GM12874 (cell line): ENCODE results near the gene KCNK5.

ENCODE experiments used
- TF ChIP-seq, protein P1 (sequence below): IDR thresholded peaks from 2 replicates; pipeline ENCODE4 v1.5.1; 2011; ENCODE audit warnings: low read depth, mild to moderate bottlenecking, control low read depth, low read length, moderate library complexity; ENCODE audit not compliant: insufficient read depth

The KCNK5 gene

DNA sequence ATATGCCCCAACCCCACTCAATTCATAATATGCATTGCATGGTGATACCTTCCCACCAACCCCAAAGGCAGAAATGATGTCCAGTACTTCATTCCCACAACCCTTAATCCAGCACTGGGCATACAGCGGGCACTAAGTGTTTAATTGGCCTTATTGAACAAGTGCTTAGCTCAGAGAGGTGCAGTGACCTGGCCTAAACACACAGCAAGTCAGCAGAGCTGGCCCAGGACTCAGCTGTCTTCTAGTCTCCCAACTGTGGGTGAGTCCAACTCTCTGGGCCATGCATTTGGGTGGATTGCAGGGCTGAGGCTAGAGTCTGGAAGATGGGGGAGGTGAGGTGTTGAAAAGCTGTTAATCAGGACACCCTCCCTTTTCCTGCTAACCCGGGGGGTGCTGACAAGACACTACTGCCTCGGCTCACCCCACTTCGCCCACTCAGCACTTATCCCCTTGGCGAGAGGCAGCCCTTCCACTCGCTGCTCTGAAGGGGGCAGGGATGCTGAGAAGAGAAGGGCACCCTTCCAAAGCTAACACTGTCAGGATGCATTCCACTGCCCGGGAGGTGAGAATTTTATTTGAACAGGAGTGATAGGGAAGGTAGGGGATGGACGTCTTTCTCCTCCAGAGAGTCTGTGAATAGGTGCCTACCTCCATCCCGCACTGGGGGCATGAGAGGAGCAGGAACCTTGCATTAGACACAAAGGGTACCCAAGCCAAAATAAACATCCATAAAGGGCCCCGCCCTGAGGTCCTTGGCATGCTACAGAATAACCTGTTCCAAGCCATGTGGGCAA lies 14.2 kb downstream of the KCNK5 start:
- TF ChIP-seq, protein P1, sequence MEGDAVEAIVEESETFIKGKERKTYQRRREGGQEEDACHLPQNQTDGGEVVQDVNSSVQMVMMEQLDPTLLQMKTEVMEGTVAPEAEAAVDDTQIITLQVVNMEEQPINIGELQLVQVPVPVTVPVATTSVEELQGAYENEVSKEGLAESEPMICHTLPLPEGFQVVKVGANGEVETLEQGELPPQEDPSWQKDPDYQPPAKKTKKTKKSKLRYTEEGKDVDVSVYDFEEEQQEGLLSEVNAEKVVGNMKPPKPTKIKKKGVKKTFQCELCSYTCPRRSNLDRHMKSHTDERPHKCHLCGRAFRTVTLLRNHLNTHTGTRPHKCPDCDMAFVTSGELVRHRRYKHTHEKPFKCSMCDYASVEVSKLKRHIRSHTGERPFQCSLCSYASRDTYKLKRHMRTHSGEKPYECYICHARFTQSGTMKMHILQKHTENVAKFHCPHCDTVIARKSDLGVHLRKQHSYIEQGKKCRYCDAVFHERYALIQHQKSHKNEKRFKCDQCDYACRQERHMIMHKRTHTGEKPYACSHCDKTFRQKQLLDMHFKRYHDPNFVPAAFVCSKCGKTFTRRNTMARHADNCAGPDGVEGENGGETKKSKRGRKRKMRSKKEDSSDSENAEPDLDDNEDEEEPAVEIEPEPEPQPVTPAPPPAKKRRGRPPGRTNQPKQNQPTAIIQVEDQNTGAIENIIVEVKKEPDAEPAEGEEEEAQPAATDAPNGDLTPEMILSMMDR = no peak

DNA sequence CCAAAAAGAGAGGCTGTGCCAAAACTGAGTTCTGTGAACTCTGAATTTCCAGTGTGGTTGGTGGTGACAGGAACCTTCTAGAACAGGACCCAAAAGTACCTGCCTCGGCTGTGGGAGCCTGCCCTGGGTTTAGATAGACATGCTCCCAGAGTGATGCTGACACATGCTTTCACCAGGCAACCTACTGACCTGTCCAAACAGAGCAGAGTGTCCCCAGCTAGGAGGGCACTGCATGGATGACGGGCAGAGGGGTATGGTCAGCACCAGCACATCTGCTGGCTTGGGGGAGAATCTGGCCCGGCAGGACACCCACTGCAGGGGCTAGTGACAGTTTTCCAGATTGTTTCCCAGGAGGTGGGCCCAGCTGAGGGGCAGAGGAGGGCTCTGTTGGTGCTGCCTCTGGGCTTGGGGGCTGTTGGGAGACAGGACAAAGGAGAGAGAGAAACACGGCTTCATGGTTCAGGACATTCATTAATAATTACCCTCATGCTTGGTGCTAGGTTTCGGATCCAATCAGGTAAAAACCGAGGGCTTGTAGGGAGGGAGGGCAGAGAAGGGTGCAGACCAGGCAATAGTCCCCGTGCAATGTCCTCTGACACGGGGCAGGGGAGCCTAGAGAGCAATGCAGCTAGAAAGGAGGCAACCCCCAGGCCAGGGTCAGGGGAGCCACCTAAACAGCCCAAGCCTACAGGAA lies 15.0 kb downstream of the KCNK5 start:
- TF ChIP-seq, protein P1 = no peak

DNA sequence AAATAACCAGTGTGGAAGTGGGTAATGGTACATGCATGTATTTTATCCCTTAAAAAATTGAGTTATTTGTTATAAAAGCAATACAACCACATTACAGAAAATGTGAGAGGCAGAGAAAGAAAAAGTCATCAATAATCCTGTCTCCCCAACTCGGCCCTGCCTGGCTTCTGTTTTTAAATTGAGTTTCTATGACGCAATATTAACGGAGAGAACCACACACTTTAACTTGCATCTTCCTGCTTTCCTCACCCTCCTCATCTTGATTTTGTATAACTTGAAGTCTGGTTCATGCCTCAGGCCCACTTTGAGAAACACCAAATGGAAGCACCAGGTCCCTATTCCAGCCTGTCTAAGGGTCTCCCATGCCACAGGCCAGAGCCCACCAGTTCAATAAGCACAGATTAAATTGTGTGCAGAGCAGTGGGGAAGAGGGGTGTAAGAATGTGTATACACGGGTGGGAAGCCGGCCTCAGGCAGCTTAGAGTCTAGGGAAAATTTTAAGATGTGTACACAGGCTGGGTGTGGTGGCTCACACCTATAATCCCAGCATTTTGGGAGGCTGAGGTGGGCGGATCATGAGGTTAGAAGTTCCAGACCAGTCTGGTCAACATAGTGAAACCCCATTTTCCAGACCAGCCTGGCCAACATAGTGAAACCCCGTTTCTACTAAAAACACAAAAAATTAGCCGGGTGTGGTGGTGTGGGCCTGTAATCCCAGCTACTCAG lies 15.9 kb downstream of the KCNK5 start:
- TF ChIP-seq, protein P1 = no peak

DNA sequence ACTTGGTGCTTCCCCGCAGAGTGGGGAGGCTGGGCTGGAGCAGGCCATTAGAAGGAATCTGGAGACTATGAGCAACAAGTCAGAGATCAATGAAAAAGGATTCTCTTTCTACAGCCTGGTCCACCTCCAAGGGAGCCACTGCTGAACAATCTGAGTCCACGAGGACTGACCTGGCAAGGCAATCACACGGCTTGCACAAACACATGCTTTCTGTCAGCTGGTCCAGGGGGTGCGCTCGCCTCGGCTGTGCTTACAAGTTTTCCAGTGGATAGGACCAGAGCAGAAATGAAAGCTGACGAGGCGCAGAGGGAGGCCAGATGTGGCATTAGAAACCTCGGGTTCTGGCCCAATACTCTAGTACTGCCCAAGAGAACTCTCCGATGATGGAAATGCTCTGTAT lies 18.1 kb downstream of the KCNK5 start:
- TF ChIP-seq, protein P1 = no peak

DNA sequence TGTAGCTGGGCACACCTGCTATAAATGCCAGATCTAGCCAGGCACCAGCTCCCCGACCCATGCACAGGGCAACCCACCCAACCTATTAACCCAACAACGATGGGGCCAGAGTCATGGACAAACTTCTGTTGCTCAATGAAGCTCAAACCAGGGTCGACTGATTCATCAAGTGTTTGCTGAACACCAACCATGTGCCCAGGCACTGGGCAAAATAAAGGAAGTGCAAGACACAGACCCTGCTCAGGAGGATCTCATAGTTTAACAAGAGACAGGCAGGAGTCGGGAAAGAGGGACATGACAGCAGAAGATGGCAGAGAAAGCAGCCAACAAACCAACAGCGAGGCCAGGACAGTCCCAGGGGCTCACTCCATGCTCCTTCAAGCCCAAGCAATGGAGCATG lies 18.8 kb downstream of the KCNK5 start:
- TF ChIP-seq, protein P1 = no peak

DNA sequence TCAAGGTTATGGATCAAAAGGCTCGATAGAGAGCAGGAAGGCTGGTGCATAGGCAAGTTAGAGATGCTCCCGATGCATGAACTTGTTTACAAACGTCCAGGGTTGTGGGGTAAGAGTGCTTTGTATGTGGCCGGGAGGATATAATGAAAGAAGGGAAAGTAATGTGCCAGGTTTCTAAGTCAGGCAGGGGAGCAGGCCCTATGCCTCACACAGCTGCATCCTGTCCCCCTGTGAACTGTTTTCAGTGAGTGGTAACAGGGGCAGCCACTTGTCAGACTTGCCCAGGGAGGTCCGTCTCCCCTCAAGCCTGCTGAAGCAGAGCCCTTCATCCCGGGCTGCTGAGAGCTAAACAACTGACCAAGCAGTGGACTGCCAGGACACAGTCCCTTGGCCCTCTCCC lies 19.4 kb downstream of the KCNK5 start:
- TF ChIP-seq, protein P1 = no peak

DNA sequence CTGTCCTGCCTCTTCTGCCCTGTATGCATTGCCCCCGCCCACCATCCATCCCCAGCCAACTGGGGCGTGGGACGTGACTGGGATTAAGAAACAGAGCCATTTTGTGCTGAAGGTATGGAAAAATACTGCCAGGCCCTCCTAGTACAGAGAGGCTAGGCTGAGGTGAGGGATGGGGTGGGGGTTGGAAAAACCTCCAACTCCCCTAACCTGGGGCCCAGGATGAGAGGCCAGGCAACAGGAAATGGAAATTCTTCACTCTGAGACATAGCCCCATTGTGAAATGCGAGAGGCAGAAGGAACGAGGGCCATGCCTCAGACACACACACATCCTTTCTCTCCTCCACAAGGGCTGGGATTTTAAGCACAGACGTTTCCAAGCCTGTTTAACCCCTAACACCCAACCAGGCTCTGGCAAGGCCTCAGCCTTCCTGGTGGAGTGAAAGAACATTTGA lies 19.9 kb downstream of the KCNK5 start:
- TF ChIP-seq, protein P1 = no peak
